Ishikawa (cell line): ENCODE measurements around the gene KLF1.
A peak's percentile ranks its signal among the peaks of the same experiment; 100 is the strongest.

ENCODE experiments used
- CEBPB ChIP-seq: IDR thresholded peaks from 2 replicates; pipeline ENCODE4 v1.6.1; 2012
- CREB1 ChIP-seq: IDR thresholded peaks from 2 replicates; pipeline ENCODE4 v1.6.1; 2012; ENCODE audit warnings: low read depth
- EGR1 ChIP-seq: IDR thresholded peaks from 2 replicates; pipeline ENCODE4 v1.6.1; 2012
- EP300 ChIP-seq: IDR thresholded peaks from 2 replicates; pipeline ENCODE4 v1.6.1; 2012; ENCODE audit warnings: borderline replicate concordance
- FOXM1 ChIP-seq: IDR thresholded peaks from 2 replicates; pipeline ENCODE4 v1.6.1; 2012; ENCODE audit warnings: low read depth, borderline replicate concordance
- NFIC ChIP-seq: IDR thresholded peaks from 2 replicates; pipeline ENCODE4 v1.6.1; 2012
- RAD21 ChIP-seq: IDR thresholded peaks from 2 replicates; pipeline ENCODE4 v1.6.1; 2012; ENCODE audit warnings: low read depth
- TAF1 ChIP-seq: IDR thresholded peaks from 2 replicates; pipeline ENCODE4 v1.6.1; 2012; ENCODE audit warnings: low read depth, mild to moderate bottlenecking
- TCF12 ChIP-seq: IDR thresholded peaks from 2 replicates; pipeline ENCODE4 v1.6.1; 2012; ENCODE audit warnings: low read depth
- TEAD4 ChIP-seq: IDR thresholded peaks from 2 replicates; pipeline ENCODE4 v1.6.1; 2012
- YY1 ChIP-seq: IDR thresholded peaks from 2 replicates; pipeline ENCODE4 v1.6.1; 2012; ENCODE audit warnings: low read depth
- ZBTB7A ChIP-seq: IDR thresholded peaks from 2 replicates; pipeline ENCODE4 v1.6.1; 2012; ENCODE audit warnings: low read depth
- TF ChIP-seq, protein P1 (sequence below): IDR thresholded peaks from 2 replicates; pipeline ENCODE4 v1.6.1; 2012
- TF ChIP-seq, protein P2 (sequence below): IDR thresholded peaks from 2 replicates; pipeline ENCODE4 v1.6.1; 2012; ENCODE audit warnings: low read depth, mild to moderate bottlenecking
- TF ChIP-seq, protein P3 (sequence below): IDR thresholded peaks from 2 replicates; pipeline ENCODE4 v1.6.1; 2012

Gene KLF1

DNA sequence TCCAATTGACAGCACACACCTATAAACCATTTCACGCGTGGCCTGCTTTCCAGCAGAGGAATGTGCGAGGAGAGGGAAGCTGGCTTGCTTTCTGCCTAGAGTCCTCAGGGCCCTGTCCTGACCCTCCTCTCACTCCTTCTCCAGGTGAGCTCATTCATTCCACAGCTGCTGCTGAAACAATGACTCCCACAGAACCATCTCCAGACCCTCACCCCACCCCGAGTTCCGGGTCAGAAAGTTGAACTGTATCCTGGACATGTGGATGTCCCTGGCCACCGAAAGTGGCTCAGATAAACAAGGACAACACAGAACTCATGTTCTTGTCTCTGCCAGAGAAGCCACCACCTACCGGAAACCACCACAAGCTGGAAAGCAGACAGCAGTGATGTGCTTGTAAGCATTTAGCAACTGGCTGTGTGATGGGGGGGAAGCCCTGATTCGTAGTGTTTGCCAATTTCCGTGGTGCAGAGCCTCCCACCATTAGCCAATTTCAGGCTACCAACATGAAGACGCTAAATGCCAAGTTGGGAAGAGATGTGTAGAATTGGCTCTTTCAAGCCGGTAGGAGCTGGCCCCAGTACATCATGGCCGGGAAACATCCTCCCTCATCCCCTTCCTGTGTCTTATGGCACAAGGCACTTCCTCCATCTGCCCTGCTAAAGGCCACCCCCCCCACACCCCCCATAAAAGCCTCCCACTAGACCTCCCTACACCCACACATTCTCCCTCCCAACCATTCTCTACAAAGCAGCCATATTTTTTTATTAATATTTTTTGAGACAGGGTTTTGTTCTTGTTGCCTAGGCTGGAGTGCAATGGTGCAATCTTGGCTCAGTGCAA lies 27.1 kb upstream of the KLF1 start:
- TF ChIP-seq TCF12 (no peak), TAF1 (no peak), EGR1 (no peak), RAD21 (no peak), ZBTB7A (no peak), FOXM1 (no peak), TEAD4 (no peak), NFIC (no peak), EP300 (no peak), CREB1 (no peak), YY1 (no peak), CEBPB (no peak)
- TF ChIP-seq, protein P1, sequence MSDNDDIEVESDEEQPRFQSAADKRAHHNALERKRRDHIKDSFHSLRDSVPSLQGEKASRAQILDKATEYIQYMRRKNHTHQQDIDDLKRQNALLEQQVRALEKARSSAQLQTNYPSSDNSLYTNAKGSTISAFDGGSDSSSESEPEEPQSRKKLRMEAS: no peak
- TF ChIP-seq, protein P2, sequence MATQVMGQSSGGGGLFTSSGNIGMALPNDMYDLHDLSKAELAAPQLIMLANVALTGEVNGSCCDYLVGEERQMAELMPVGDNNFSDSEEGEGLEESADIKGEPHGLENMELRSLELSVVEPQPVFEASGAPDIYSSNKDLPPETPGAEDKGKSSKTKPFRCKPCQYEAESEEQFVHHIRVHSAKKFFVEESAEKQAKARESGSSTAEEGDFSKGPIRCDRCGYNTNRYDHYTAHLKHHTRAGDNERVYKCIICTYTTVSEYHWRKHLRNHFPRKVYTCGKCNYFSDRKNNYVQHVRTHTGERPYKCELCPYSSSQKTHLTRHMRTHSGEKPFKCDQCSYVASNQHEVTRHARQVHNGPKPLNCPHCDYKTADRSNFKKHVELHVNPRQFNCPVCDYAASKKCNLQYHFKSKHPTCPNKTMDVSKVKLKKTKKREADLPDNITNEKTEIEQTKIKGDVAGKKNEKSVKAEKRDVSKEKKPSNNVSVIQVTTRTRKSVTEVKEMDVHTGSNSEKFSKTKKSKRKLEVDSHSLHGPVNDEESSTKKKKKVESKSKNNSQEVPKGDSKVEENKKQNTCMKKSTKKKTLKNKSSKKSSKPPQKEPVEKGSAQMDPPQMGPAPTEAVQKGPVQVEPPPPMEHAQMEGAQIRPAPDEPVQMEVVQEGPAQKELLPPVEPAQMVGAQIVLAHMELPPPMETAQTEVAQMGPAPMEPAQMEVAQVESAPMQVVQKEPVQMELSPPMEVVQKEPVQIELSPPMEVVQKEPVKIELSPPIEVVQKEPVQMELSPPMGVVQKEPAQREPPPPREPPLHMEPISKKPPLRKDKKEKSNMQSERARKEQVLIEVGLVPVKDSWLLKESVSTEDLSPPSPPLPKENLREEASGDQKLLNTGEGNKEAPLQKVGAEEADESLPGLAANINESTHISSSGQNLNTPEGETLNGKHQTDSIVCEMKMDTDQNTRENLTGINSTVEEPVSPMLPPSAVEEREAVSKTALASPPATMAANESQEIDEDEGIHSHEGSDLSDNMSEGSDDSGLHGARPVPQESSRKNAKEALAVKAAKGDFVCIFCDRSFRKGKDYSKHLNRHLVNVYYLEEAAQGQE: no peak
- TF ChIP-seq, protein P3, sequence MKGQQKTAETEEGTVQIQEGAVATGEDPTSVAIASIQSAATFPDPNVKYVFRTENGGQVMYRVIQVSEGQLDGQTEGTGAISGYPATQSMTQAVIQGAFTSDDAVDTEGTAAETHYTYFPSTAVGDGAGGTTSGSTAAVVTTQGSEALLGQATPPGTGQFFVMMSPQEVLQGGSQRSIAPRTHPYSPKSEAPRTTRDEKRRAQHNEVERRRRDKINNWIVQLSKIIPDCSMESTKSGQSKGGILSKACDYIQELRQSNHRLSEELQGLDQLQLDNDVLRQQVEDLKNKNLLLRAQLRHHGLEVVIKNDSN: no peak

DNA sequence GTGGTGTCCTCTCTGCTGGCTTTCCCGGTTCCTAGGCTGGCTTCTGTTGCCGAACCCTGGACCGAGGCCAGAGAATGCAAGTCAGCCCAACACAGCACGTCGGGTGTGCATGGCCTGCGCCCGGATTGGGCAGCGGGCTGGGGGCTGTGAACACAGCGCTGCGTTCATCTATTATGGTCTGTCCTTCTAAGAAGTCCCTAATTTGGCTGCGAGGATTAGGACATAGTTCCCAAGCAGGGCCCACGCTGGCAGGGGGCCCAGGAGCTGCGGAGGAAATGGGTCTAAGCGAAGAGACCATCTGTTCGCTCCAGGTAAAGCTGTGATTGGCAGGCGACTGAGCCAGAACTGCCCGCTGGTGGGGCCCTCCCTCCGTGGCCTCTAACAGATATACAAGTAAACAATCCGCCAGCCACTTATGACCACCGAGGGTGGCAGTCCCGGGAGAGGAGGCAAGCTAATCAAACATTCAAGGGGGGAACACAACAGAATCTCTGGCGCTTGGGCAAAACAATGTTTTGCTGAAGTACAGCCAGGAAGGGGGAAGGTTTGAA lies 26.1 kb upstream of the KLF1 start:
- TF ChIP-seq TAF1: peak; percentile 15; the same call in 1 of the 2 replicates
- peak; percentile 35 for TF ChIP-seq TEAD4
- peak; percentile 77 for TF ChIP-seq NFIC
- no peak for TF ChIP-seq CEBPB
- TF ChIP-seq, protein P2: no peak
- TF ChIP-seq CREB1: no peak
- TF ChIP-seq EGR1: no peak
- 0 out of 2 replicates have a peak, but pooled peaks have one; percentile 37 for TF ChIP-seq TCF12
- no peak for TF ChIP-seq RAD21
- TF ChIP-seq, protein P3: no peak
- no peak for TF ChIP-seq YY1
- 0 out of 2 replicates have a peak, but pooled peaks have one; percentile 40 for TF ChIP-seq ZBTB7A

DNA sequence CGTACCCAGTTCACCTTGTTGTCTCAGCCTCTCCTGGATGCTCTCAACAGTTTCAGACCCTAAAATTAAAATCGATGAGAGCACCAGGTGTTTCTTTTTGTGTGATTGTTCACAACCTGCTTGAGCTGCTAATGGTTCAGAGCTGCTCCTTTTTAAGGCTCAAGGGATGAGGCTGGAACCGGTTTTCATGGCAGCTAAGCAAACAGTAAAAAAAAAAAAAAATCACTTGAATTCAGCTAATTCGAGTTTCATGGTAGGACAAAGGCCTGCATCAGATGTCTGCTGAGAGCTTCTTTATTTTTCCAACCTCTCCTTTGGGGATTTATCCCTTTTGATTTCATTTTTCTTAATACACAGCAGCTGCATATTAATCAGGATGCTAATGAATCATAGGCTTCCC lies 25.6 kb upstream of the KLF1 start:
- TF ChIP-seq CREB1: no peak
- TF ChIP-seq CEBPB: no peak
- TF ChIP-seq ZBTB7A: no peak

DNA sequence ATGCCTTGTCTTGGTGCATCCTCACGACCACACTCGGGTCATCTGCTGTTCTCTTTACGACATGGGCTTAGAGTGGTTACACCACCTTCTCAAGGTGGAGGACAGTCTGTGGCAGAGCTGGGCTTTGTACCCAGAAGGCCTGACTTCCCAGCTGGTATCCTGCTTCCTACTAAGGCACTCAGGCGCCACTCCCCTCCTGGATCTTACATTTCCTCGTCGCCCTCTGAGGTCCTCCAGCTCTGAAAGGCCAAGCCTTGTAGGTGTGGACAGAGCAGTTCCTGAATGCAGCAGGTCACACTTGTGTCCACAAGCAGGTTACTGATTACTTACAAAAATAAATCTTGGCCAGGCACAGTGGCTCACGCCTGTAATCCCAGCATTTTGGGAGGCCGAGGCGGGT lies 20.2 kb upstream of the KLF1 start:
- TF ChIP-seq NFIC (no peak), EGR1 (no peak), RAD21 (no peak), TCF12 (no peak), CREB1 (no peak), CEBPB (no peak), TEAD4 (no peak), YY1 (no peak), TAF1 (no peak)
- TF ChIP-seq, protein P2: no peak
